K562 (cell line): ENCODE measurements around the gene MEA1. TPM values are rescaled to one million over a fixed set of nuclear protein-coding genes. Genes with fewer than 3 reads are reported as not detected.

ENCODE experiments used
- BRD4 ChIP-seq: fragments of 200-600 bp; sonication (generic); IDR thresholded peaks from 2 replicates; pipeline ENCODE4 v1.6.1; 2017; ENCODE audit warnings: inconsistent platforms
- CAMTA2 ChIP-seq: fragments of 250-450 bp; sonication (Bioruptor Pico); conservative IDR thresholded peaks from 2 replicates; pipeline ENCODE4 v1.5.1; 2022
- FOS ChIP-seq: IDR thresholded peaks from 3 replicates; pipeline ENCODE4 v1.6.1; 2011; ENCODE audit not compliant: insufficient read length; ENCODE audit errors: extremely low read depth
- FOXJ3 ChIP-seq: sonication (generic); formaldehyde crosslinking; IDR thresholded peaks from 2 replicates; pipeline ENCODE4 v1.4.0; 2020; ENCODE audit warnings: mild to moderate bottlenecking, missing genetic modification reagents
- GATAD2B ChIP-seq: fragments of 450-650 bp; IDR thresholded peaks from 2 replicates; pipeline ENCODE4 v1.6.1; 2017; ENCODE audit warnings: mild to moderate bottlenecking, borderline replicate concordance
- GMEB1 ChIP-seq: fragments of 250-450 bp; sonication (Bioruptor Pico); IDR thresholded peaks from 2 replicates; pipeline ENCODE4 v1.4.0; 2020; ENCODE audit warnings: mild to moderate bottlenecking
- HNRNPH1 ChIP-seq: fragments of 200-400 bp; formaldehyde crosslinking; optimal IDR thresholded peaks from 2 replicates; pipeline ENCODE3; 2017; ENCODE audit warnings: low read depth, mild to moderate bottlenecking, low read length, moderate library complexity
- KLF1 ChIP-seq: fragments of 450-650 bp; IDR thresholded peaks from 2 replicates; pipeline ENCODE4 v1.6.1; 2016; ENCODE audit warnings: missing genetic modification characterization, missing compliant biosample characterization
- L3MBTL2 ChIP-seq: fragments of 450-650 bp; IDR thresholded peaks from 2 replicates; pipeline ENCODE4 v1.6.1; 2016; ENCODE audit warnings: mild to moderate bottlenecking, moderate library complexity
- MNT ChIP-seq, 2 experiments: fragments of 450-650 bp; conservative IDR thresholded peaks; 2 replicates each; pipeline ENCODE4 v1.6.1; 2017; ENCODE audit warnings: mild to moderate bottlenecking in 2 of 2, moderate library complexity in 2 of 2
- PBX2 ChIP-seq, 2 experiments: IDR thresholded peaks in 1 of 2; conservative IDR thresholded peaks in 1 of 2; 2 replicates each; pipeline ENCODE4 v1.6.1; 2016; ENCODE audit warnings: low read depth in 2 of 2, mild to moderate bottlenecking in 1 of 2, missing compliant biosample characterization in 1 of 2, missing genetic modification characterization in 1 of 2, moderate library complexity in 1 of 2
- RAD21 ChIP-seq, 2 experiments: fragments of 250-450 bp in 1 of 2; fragments of 450-650 bp in 1 of 2; sonication (Bioruptor Pico) in 1 of 2; formaldehyde crosslinking in 1 of 2; IDR thresholded peaks in 1 of 2; conservative IDR thresholded peaks in 1 of 2; 2 replicates each; pipeline versions ENCODE4 v1.4.0 to v1.8.0; 2020 to 2022; ENCODE audit warnings: mild to moderate bottlenecking in 2 of 2, moderate library complexity in 1 of 2
- RB1 ChIP-seq: fragments of 450-650 bp; IDR thresholded peaks from 2 replicates; pipeline ENCODE4 v1.6.1; 2017; ENCODE audit warnings: low read depth, mild to moderate bottlenecking
- SRF ChIP-seq, 2 experiments: fragments of 250-450, 450-650 bp in 1 of 2; sonication (Bioruptor Pico) in 1 of 2; sonication (generic) in 1 of 2; formaldehyde crosslinking; IDR thresholded peaks; 2 replicates each; pipeline versions ENCODE4 v1.5.0 to v1.5.1; 2020 to 2022; ENCODE audit warnings: mild to moderate bottlenecking in 1 of 2, missing genetic modification reagents in 1 of 2
- TEAD1 ChIP-seq, 2 experiments: fragments of 450-650 bp in 1 of 2; sonication (generic) in 1 of 2; formaldehyde crosslinking; IDR thresholded peaks; 2 replicates each; pipeline versions ENCODE4 v1.4.0 to v1.8.0; 2020 to 2022; ENCODE audit warnings: mild to moderate bottlenecking in 2 of 2, missing genetic modification reagents in 1 of 2
- TFAM ChIP-seq: fragments of 250-450 bp; sonication (Bioruptor Pico); conservative IDR thresholded peaks from 2 replicates; pipeline ENCODE4 v1.5.0; 2021; ENCODE audit warnings: mild to moderate bottlenecking, moderate library complexity
- ZBTB49 ChIP-seq: sonication (generic); formaldehyde crosslinking; IDR thresholded peaks from 2 replicates; pipeline ENCODE4 v1.8.0; 2022; ENCODE audit warnings: missing genetic modification reagents, mild to moderate bottlenecking, borderline replicate concordance
- ZNF408 ChIP-seq: fragments of 250-450 bp; sonication (Bioruptor Pico); IDR thresholded peaks from 2 replicates; pipeline ENCODE4 v1.4.0; 2020; ENCODE audit warnings: low read depth, mild to moderate bottlenecking, moderate library complexity
- polyA plus RNA-seq, 8 experiments: library from polyadenylated mRNA; depleted of rRNA in 4 of 8; stranded (reverse) in 5 of 8; unstranded in 3 of 8; fragments of >200 nt; fragmentation: Nextera tagmentation in 2 of 8; fragmentation: Illumina TruSeq in 1 of 8; extraction: Ambion mirVana in 2 of 8; extraction: Trizol in 1 of 8; gene quantifications; 2 replicates each; pipeline versions ENCODE4 v1.2.1 to v1.2.3, GENCODE V29; 2011 to 2014; ENCODE audit warnings: inconsistent platforms in 1 of 8, missing spikeins in 1 of 8
- total RNA-seq, 7 experiments: library from RNA; depleted of rRNA in 6 of 7; stranded (reverse); fragments of >200 nt in 6 of 7; fragmentation: Illumina TruSeq in 2 of 7; extraction: Trizol in 2 of 7; gene quantifications; 2 replicates each; pipeline versions ENCODE4 v1.2.1 to v1.2.3, GENCODE V29; 2011 to 2021; ENCODE audit warnings: low replicate concordance in 1 of 7

The MEA1 gene
- total and polyA plus RNA-seq, 9 of the 15 experiments (the other 6 are each of a cell fraction or from before 2014, with no cell fraction given): 86.8 to 210 (median 152) TPM

GRCh38 chr6:42984001-42984923 lies 29.5 kb downstream of the MEA1 start, which contains the start of gene PPP2R5D (continued):
- TF ChIP-seq ZBTB49 (CRISPR knock-in tag) (no peak), CAMTA2 (CRISPR knock-in tag) (no peak), FOXJ3 (CRISPR knock-in tag) (no peak), HNRNPH1 (no peak), FOS (peak; percentile 91), GATAD2B (no peak), TEAD1 (CRISPR knock-in tag; IDR thresholded peaks at IDR 0.05) (no peak), RB1 (peak; percentile 55; the same call in 1 of the 2 replicates), MNT (conservative IDR thresholded peaks at IDR 0.05) (no peak), RAD21 (CRISPR knock-in tag; conservative IDR thresholded peaks at IDR 0.05 in 1 of 2, IDR thresholded peaks at IDR 0.05 in 1 of 2) (no peak), ZNF408 (CRISPR knock-in tag) (no peak), SRF (CRISPR knock-in tag; IDR thresholded peaks at IDR 0.05) (peak in 1 of 2 experiments; percentile 70; a peak in 1 of 4 replicates), PBX2 (CRISPR knock-in tag; IDR thresholded peaks at IDR 0.05; ENCODE audit: low read depth) (no peak), PBX2 (tag; conservative IDR thresholded peaks at IDR 0.05; ENCODE audit: low read depth) (no peak), KLF1 (tag) (no peak), TFAM (CRISPR knock-in tag) (no peak), L3MBTL2 (peak; percentile 53; the same call in 1 of the 2 replicates), BRD4 (no peak), GMEB1 (CRISPR knock-in tag) (no peak)
